ENCODE data around the gene TSPAN31. TPM values are rescaled to one million over a fixed set of nuclear protein-coding genes. Genes with fewer than 3 reads are reported as not detected.

TSPAN31 gene
- total RNA-seq, 2 donors from 2014 or later: 21.7 to 27.8 TPM

DNA sequence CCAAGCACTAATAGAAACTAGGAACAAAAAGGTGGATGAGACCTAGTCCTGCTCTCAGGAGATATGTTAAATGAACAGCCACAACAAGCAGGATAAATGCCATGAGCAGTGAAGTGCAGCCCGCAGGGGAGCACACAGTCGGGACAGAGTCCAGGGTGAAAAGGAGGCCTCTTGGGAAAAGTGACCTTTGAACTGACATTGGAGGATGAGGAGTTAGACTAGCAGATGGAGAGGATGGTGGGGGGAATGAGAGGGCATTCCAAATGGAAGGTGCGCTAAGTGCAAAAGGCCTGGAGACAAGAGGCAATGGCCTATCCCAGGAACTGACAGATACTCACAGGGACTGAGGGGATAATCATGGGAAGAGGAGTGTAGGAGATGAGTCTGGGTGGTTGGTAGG lies 46.4 kb upstream of the TSPAN31 start:
- Mint-ChIP-seq H3K36me3 (ENCODE audit: low read depth) (peaks cover 55% of the 10 kb centered on the region), H3K4me1 (no peaks in the 10 kb centered on the region), H3K9me3 (peaks cover 4% of the 10 kb centered on the region), H3K4me3 (no peak overlapping the region), H3K27ac (no peak overlapping the region), H3K27me3 (ENCODE audit: insufficient read depth) (no peaks in the 10 kb centered on the region)
- H3K9me3 ChIP-seq (ENCODE audit: control insufficient read depth, low read length): peaks cover 8% of the 10 kb centered on the region
- no peak overlapping the region for H3K27ac ChIP-seq (ENCODE audit: low read depth, low read length)
- no peaks in the 10 kb centered on the region for H3K4me1 ChIP-seq (ENCODE audit: control insufficient read depth, insufficient read depth, low read length)
- no peak overlapping the region for H3K9ac ChIP-seq (ENCODE audit: extremely low read depth, low read length, poor library complexity, severe bottlenecking)
- no peaks in the 10 kb centered on the region for H3K27me3 ChIP-seq (ENCODE audit: control insufficient read depth, insufficient read depth, low read length, poor library complexity, severe bottlenecking)
- TF ChIP-seq CTCF (conservative IDR thresholded peaks at IDR 0.05): no peak
- 93 to 95% methylated on average over 3 of the region's 3 CpGs for WGBS, 2 experiments (ENCODE audit: insufficient coverage in 1 of 2, insufficient read length in 1 of 2)
- no peak overlapping the region for H3K4me3 ChIP-seq (ENCODE audit: low read length)
- DNase-seq: no peak
- peaks cover 59% of the 10 kb centered on the region for H3K36me3 ChIP-seq (ENCODE audit: control insufficient read depth, insufficient read depth, low read length)

DNA sequence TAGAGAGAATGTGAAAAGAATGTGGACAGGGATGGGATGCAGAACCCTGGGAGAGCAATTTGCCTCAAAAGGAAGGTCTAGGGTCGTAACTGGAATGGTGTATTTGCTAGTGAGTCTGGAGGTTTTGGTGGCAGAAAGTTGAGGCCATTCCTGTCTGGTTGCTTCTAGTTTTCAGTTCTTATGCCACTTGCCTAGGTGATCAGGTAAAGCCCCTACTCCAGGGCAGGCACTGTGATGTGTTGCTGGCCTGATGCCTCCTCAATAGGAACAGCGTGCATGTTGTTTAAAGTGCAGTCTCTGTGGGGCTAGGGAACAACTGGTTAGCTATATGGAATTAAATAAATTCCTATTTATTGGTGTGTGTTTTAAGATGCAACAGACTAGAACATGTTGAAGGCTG lies 44.5 kb upstream of the TSPAN31 start:
- Histone ChIP-seq H3K4me1 (ENCODE audit: control insufficient read depth, insufficient read depth, low read length) (no peaks in the 10 kb centered on the region), H3K27ac (ENCODE audit: low read depth, low read length) (no peak overlapping the region), H3K4me3 (ENCODE audit: low read length) (no peak overlapping the region), H3K9ac (ENCODE audit: extremely low read depth, low read length, poor library complexity, severe bottlenecking) (no peak overlapping the region), H3K9me3 (ENCODE audit: control insufficient read depth, low read length) (peaks cover 21% of the 10 kb centered on the region), H3K36me3 (ENCODE audit: control insufficient read depth, insufficient read depth, low read length) (peaks cover 70% of the 10 kb centered on the region), H3K27me3 (ENCODE audit: control insufficient read depth, insufficient read depth, low read length, poor library complexity, severe bottlenecking) (no peaks in the 10 kb centered on the region)
- no peak overlapping the region for H3K27ac Mint-ChIP-seq
- H3K36me3 Mint-ChIP-seq (ENCODE audit: low read depth): peaks cover 68% of the 10 kb centered on the region
- H3K9me3 Mint-ChIP-seq: peaks cover 9% of the 10 kb centered on the region
- no peaks in the 10 kb centered on the region for H3K4me1 Mint-ChIP-seq
- no peak overlapping the region for H3K4me3 Mint-ChIP-seq
- no peak for TF ChIP-seq CTCF (conservative IDR thresholded peaks at IDR 0.05)
- WGBS, 2 experiments (ENCODE audit: insufficient coverage in 1 of 2, insufficient read length in 1 of 2): 96 to 100% methylated on average over 1 to 2 of the region's 2 CpGs
- no peak for DNase-seq
- H3K27me3 Mint-ChIP-seq (ENCODE audit: insufficient read depth): no peaks in the 10 kb centered on the region

GRCh38 chr12:57707250-57707649 lies 37.6 kb upstream of the TSPAN31 start:
- H3K36me3 Mint-ChIP-seq (ENCODE audit: low read depth): peaks cover 53% of the 10 kb centered on the region
- TF ChIP-seq CTCF (conservative IDR thresholded peaks at IDR 0.05): no peak
- H3K9me3 ChIP-seq (ENCODE audit: control insufficient read depth, low read length): peaks cover 21% of the 10 kb centered on the region
- no peaks in the 10 kb centered on the region for H3K27me3 Mint-ChIP-seq (ENCODE audit: insufficient read depth)
- no peak overlapping the region for H3K4me3 Mint-ChIP-seq
- 89 to 93% methylated on average over 3 of the region's 3 CpGs for WGBS, 2 experiments (ENCODE audit: insufficient coverage in 1 of 2, insufficient read length in 1 of 2)
- H3K9ac ChIP-seq (ENCODE audit: extremely low read depth, low read length, poor library complexity, severe bottlenecking): no peak overlapping the region
- H3K36me3 ChIP-seq (ENCODE audit: control insufficient read depth, insufficient read depth, low read length): peaks cover 36% of the 10 kb centered on the region
- peaks cover 11% of the 10 kb centered on the region for H3K9me3 Mint-ChIP-seq
- DNase-seq: no peak
- H3K4me1 Mint-ChIP-seq: no peaks in the 10 kb centered on the region
- H3K27me3 ChIP-seq (ENCODE audit: control insufficient read depth, insufficient read depth, low read length, poor library complexity, severe bottlenecking): no peaks in the 10 kb centered on the region
- H3K27ac Mint-ChIP-seq: no peak overlapping the region
- H3K4me1 ChIP-seq (ENCODE audit: control insufficient read depth, insufficient read depth, low read length): no peaks in the 10 kb centered on the region
- H3K4me3 ChIP-seq (ENCODE audit: low read length): no peak overlapping the region
- no peak overlapping the region for H3K27ac ChIP-seq (ENCODE audit: low read depth, low read length)

Data from endodermal cell (in vitro differentiated cells).